ENCODE measurements around the gene INHBC.

Gene INHBC

DNA sequence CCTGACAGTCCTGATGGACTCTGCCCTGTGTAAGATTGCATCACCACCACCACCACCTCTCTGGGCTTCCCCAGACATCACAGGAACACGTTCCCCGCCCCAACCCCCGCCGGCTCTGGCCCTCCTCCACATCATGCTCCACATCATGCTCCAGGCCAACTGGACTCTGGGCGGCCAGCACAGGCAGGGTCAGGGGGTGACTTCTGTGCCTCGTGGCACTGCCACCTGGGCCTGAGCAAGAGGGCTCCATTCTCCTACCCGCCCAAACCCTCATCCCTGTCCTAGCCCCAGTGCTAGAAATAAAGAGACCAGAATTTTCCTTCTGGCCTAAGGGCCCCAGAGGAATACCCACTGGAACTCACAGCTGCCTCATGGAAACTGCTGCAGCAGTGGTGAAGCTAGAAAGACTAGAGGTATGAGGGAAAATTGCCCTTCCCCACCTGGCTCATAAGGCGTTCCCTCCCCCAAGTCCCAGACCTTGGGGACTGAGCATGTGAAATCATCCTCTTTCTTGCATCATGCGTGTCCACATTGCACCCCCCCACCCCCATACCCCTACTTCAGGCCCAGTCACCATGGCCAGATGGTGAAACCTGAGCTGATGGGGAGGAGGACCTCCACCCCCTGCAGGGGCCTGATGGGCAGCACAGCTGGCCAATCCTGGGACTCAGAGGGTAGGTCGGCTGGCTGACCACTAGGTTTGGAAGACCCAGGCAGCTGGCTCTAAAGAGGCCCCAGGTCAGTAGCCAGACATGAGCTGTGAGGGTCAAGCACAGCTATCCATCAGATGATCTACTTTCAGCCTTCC lies 20.2 kb downstream of the INHBC start, which contains the start of gene INHBE:
Gene INHBE (plus strand): TSS at position 742 of the 808 bp plus-strand sequence. CDS start 230 bp downstream, outside the sequence.
- DNase-seq (ENCODE audit: low read depth in 2 of 2) = no peak

DNA sequence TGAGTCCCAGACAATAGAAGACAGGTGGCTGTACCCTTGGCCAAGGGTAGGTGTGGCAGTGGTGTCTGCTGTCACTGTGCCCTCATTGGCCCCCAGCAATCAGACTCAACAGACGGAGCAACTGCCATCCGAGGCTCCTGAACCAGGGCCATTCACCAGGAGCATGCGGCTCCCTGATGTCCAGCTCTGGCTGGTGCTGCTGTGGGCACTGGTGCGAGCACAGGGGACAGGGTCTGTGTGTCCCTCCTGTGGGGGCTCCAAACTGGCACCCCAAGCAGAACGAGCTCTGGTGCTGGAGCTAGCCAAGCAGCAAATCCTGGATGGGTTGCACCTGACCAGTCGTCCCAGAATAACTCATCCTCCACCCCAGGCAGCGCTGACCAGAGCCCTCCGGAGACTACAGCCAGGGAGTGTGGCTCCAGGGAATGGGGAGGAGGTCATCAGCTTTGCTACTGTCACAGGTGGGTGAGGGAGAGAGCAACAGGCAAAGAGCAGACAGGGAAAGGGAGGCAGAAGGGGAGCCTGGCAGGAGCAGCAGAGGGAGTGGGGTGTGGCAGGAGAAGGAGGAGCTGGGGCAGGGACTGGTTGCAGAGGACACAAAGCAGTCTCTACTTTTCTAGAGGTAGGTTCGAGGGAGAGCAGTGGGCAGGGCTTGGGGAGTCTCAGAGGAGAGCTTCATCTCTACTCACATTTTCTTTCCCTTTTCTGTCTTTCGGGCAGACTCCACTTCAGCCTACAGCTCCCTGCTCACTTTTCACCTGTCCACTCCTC lies 21.0 kb downstream of the INHBC start:
- no peak for DNase-seq (ENCODE audit: low read depth in 2 of 2)

GRCh38 chr12:57456145-57456700 lies 21.6 kb downstream of the INHBC start:
- DNase-seq (ENCODE audit: low read depth in 2 of 2) = no peak

DNA sequence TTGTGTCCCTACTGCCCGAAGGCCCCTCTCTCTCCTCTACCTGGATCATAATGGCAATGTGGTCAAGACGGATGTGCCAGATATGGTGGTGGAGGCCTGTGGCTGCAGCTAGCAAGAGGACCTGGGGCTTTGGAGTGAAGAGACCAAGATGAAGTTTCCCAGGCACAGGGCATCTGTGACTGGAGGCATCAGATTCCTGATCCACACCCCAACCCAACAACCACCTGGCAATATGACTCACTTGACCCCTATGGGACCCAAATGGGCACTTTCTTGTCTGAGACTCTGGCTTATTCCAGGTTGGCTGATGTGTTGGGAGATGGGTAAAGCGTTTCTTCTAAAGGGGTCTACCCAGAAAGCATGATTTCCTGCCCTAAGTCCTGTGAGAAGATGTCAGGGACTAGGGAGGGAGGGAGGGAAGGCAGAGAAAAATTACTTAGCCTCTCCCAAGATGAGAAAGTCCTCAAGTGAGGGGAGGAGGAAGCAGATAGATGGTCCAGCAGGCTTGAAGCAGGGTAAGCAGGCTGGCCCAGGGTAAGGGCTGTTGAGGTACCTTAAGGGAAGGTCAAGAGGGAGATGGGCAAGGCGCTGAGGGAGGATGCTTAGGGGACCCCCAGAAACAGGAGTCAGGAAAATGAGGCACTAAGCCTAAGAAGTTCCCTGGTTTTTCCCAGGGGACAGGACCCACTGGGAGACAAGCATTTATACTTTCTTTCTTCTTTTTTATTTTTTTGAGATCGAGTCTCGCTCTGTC lies 22.3 kb downstream of the INHBC start:
- no peak for DNase-seq (ENCODE audit: low read depth in 2 of 2)

GRCh38 chr12:57458665-57459054 lies 24.1 kb downstream of the INHBC start:
- no peak for DNase-seq (ENCODE audit: low read depth in 2 of 2)

GRCh38 chr12:57459055-57459749 lies 24.6 kb downstream of the INHBC start:
- peak; percentile 88 to 89 for DNase-seq (ENCODE audit: low read depth in 2 of 2)

GRCh38 chr12:57459750-57460467 lies 25.3 kb downstream of the INHBC start, which contains the start of gene GLI1:
GLI1 (plus strand) TSS chr12:57459785; CDS start chr12:57463692, 3,907 bp downstream.
- no peak for DNase-seq (ENCODE audit: low read depth in 2 of 2)

DNA sequence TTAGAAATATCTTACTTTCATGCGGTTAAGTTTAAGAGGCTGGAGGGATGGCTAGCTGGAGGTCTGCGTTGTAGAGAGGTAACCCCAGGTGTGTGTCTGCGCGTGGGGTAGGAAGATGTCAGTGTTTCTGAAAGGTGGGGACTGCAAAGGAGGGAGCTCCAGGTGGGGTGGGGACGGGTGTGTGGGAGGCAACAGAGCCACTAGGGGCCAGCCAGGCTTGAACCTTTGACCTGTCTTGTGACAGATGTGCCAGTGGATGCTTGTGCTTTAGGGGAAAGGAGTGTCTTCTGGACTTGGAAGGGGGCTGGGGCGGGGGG lies 25.8 kb downstream of the INHBC start:
- no peak for DNase-seq (ENCODE audit: low read depth in 2 of 2)

- DNase-seq (ENCODE audit: low read depth in 2 of 2) = no peak
Measured at GRCh38 chr12:57460841-57461275, 26.3 kb downstream of the INHBC start.

GRCh38 chr12:57461276-57461916 lies 26.8 kb downstream of the INHBC start:
- DNase-seq (ENCODE audit: low read depth in 2 of 2) = no peak

DNA sequence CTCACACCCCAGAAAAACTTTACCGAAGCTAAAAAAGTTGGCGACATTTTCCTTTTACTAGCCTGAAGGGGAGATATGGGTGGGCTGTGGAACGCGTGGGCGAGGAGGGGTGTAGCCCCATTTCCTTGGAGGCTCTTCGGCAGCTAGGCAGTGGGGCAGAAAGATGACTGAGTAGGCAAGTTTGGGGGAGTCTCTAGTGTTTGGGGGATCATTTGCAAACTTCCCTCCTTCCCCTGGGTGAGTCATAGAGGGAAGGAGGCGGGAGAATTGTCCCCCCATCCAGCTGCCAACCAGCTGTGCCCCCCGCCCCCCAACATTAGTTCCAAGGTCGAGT lies 27.3 kb downstream of the INHBC start:
- DNase-seq (ENCODE audit: low read depth in 2 of 2) = no peak

DNA sequence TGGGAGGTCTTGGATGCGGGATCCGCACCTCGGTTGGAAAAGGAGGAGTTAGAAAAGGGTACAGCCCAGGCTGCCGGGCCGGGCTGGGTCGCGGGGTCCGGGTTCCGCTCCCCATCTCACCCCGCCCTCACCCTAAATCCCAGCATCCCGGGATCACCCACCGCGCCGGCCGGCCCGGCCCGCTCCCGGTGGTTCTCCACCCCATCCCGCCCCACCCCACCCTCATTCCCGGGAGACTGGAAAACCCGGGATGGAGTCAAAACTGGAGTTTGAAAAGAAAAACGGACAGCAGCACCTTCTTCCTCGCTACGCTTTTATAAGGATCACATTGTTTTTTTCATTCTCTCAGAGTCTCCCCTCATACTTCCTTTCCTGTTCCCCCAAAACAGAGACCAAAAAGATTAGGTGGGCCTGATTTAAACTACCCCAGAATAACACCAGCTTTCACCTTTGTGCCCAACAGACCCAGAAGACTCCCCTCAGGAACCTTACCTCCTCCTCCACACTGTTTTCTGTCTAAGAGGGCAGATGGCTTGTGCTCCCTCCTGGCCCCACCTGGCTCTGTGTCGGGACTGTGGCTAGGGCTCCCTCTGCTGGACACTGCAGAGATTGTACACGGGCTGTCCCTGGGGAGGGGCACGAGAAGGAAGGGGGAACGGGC lies 27.8 kb downstream of the INHBC start:
- peak; percentile 81 for DNase-seq (ENCODE audit: low read depth in 2 of 2)

DNA sequence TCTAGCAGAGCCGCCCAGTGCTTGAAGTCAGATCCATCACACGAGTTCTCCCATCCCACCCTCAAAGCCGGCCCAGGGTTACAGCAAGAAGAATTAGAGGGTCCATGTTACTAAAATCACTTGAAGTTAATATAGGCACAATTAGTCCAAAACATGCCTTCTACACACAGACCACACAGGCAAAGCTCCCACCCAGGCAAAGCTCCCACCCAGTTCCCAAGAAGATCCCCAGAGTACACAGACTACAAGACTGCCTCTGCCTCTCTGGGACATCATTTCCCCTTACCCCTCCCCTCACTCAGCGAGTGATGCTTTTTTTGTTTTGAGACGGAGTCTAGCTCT lies 28.3 kb downstream of the INHBC start:
- DNase-seq (ENCODE audit: low read depth in 2 of 2) = no peak

DNA sequence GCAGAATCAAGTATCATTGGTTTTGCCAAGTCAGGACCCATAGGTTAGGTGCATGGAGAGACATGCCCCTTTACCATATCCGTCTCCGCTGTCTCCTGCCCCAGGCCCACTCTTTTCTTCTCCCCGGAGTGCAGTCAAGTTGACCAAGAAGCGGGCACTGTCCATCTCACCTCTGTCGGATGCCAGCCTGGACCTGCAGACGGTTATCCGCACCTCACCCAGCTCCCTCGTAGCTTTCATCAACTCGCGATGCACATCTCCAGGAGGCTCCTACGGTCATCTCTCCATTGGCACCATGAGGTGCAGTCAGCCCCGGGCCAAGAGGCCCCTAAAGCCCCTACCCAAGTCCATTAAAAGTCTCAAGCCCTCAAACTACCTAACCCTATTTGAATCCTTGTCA lies 30.0 kb downstream of the INHBC start:
- DNase-seq (ENCODE audit: low read depth in 2 of 2) = no peak

- no peak for DNase-seq (ENCODE audit: low read depth in 2 of 2)
Measured at GRCh38 chr12:57465030-57465746, 30.6 kb downstream of the INHBC start.

DNA sequence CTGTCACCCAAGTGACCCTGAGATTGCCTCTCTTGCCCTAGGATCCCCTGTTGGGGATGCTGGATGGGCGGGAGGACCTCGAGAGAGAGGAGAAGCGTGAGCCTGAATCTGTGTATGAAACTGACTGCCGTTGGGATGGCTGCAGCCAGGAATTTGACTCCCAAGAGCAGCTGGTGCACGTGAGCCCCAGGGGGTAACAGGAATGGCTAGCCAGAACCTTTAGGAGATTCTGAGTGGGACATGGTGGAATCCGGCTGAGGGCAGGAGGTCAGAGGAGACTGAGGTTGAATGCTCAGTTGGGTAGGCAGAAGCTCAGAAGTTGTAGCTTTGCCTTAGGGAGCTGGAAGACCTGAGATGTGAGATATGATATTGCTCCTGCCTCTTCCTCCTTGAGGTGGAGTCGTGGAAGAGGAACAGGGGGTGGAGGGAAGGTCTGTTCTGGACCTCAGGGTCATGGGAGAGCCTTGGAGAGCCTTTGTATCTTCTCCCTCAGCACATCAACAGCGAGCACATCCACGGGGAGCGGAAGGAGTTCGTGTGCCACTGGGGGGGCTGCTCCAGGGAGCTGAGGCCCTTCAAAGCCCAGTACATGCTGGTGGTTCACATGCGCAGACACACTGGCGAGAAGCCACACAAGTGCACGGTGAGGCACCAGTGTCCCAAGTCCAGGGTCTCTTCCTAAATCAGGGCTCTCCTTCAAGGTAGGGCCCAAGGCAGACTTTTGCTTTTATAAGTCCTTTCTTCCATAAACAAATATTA lies 31.3 kb downstream of the INHBC start:
- DNase-seq (ENCODE audit: low read depth in 2 of 2) = no peak

DNA sequence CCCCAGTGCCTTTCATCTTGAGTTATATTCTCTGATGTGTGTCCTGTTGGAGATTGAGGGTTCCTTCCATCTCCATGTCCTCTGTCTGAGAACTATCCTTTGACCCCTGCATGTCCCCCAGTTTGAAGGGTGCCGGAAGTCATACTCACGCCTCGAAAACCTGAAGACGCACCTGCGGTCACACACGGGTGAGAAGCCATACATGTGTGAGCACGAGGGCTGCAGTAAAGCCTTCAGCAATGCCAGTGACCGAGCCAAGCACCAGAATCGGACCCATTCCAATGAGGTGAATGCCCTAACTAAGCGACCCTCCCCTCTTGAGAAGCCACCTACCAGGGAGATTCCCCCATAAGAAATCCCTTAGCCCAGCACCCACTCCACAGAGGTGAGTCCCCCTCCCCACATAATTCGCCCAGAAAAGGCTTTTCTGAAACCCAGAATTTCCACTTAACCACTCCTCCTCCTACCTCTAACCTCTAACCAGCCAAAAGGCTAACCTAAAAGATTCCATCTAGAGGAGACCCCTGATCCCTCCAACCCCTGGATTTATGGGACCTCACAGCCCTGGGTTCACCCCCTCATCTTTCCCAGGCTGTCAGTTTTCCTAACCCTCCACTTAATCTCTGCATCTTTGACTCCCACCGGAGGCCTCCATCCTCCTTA lies 32.8 kb downstream of the INHBC start:
- DNase-seq (ENCODE audit: low read depth in 2 of 2) = no peak

GRCh38 chr12:57467915-57468314 lies 33.3 kb downstream of the INHBC start:
- DNase-seq (ENCODE audit: low read depth in 2 of 2) = no peak
